Panc1 (cell line): ENCODE data around the gene SDK2.

Source experiments
- POLR2AphosphoS5 ChIP-seq: IDR thresholded peaks from 2 replicates; pipeline ENCODE4 v1.6.1; 2012; ENCODE audit warnings: mild to moderate bottlenecking, low read depth, low read length, moderate library complexity
- REST ChIP-seq, 2 experiments: IDR thresholded peaks; 2 replicates each; pipeline ENCODE4 v1.6.1; 2011 to 2012; ENCODE audit warnings: low read depth in 2 of 2, control low read depth in 1 of 2, low read length in 1 of 2, mild to moderate bottlenecking in 1 of 2, moderate library complexity in 1 of 2; ENCODE audit not compliant: insufficient read depth in 1 of 2
- TCF7L2 ChIP-seq: IDR thresholded peaks from 2 replicates; pipeline ENCODE4 v1.6.1; 2011; ENCODE audit warnings: mild to moderate bottlenecking, low read depth, low read length, inconsistent platforms
- TF ChIP-seq, protein P1 (sequence below): fragments of 450-650 bp; IDR thresholded peaks from 2 replicates; pipeline ENCODE4 v1.5.1; 2017; ENCODE audit warnings: mild to moderate bottlenecking

DNA sequence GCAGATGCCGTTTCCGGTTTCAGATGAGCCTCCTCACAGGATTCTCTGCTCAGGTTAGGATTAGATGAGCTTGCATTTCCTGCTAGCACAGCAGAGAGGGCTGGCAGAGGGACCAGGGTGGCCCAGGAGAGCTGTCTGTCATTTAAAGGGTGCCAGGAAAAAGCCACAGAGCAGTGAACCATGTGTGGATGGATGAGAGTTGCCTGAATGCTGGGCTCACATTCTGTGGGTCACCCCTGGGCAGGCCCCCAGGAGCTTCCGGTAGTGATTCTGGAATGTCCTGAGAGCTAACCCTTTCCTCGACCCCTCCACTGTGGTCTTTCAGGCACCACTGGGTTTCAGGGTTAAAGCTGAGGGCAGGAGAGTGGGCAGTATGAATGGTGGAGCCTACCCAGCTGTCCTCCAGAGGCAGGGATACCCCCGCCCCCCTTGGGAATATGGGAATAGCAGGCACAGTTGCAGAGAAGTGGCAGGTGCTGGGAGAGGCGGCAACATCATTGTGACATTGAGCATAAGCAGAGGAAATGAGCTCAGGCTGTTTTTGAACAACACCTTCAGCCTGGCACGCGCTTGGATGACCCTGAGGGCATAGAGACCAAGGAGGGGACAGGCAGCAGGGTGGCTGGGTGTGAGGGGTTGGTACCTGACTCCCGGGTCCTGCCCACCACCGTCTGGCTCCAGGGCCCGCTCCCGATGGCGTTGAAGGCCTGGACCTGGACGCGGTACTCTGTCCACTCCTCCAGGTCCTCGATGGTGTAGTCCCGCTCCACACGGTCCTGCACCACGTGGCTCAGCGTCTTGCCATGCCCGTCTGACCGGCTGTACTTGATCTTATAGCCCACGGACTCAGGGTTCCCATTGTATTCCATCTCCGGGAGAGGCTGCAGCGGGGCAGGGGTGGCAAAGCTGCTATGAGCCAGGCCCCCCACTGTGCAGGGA, 249.5 kb downstream of the SDK2 start:
- TF ChIP-seq POLR2AphosphoS5 (no peak), TCF7L2 (no peak), REST (IDR thresholded peaks at IDR 0.05; ENCODE audit: insufficient read depth in 1 of 2, low read depth in 2 of 2, low read length in 1 of 2) (no peak)
- TF ChIP-seq, protein P1, sequence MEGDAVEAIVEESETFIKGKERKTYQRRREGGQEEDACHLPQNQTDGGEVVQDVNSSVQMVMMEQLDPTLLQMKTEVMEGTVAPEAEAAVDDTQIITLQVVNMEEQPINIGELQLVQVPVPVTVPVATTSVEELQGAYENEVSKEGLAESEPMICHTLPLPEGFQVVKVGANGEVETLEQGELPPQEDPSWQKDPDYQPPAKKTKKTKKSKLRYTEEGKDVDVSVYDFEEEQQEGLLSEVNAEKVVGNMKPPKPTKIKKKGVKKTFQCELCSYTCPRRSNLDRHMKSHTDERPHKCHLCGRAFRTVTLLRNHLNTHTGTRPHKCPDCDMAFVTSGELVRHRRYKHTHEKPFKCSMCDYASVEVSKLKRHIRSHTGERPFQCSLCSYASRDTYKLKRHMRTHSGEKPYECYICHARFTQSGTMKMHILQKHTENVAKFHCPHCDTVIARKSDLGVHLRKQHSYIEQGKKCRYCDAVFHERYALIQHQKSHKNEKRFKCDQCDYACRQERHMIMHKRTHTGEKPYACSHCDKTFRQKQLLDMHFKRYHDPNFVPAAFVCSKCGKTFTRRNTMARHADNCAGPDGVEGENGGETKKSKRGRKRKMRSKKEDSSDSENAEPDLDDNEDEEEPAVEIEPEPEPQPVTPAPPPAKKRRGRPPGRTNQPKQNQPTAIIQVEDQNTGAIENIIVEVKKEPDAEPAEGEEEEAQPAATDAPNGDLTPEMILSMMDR: no peak
